T-helper 1 cell treated with Interleukin-12 subunit alpha and Interleukin-12 subunit beta and Interleukin-4 antibody, amounts not matched to agents 30 μg/mL and 1 μg/mL, for 36 hours (primary cell): ENCODE data around the gene PIK3C2B.
"Not testable (repeated sequence)": the region's sequence is repeated elsewhere in the genome, so short reads cannot be mapped to it uniquely, and the experiment has no call there.

Experiments
- H3K27ac Mint-ChIP-seq: one replicate; pipeline ENCODE4 v1.8.0; 2021; ENCODE audit warnings: mild to moderate bottlenecking, mixed read lengths
- H3K27me3 Mint-ChIP-seq: one replicate; pipeline ENCODE4 v1.8.0; 2021; ENCODE audit warnings: low read depth, mixed read lengths
- H3K36me3 Mint-ChIP-seq: one replicate; pipeline ENCODE4 v1.8.0; 2021; ENCODE audit warnings: low read depth, mixed read lengths
- H3K4me1 Mint-ChIP-seq: one replicate; pipeline ENCODE4 v1.8.0; 2021; ENCODE audit warnings: low read depth, mixed read lengths
- H3K4me3 Mint-ChIP-seq: one replicate; pipeline ENCODE4 v1.8.0; 2021; ENCODE audit warnings: mild to moderate bottlenecking, moderate library complexity, mixed read lengths
- H3K9me3 Mint-ChIP-seq: one replicate; pipeline ENCODE4 v1.8.0; 2021; ENCODE audit warnings: mixed read lengths

PIK3C2B gene

GRCh38 chr1:204494281-204495077 lies at the start of gene PIK3C2B:
PIK3C2B (minus strand) TSS chr1:204494805; CDS start chr1:204469802, 25,003 bp downstream.
- Mint-ChIP-seq H3K4me1 (peaks cover 52% of the 10 kb centered on the region), H3K27me3 (no peaks in the 10 kb centered on the region), H3K4me3 (peak within 1 kb of the TSS; percentile 90), H3K9me3 (no peaks in the 10 kb centered on the region), H3K27ac (peak within 1 kb of the TSS; percentile 96), H3K36me3 (peaks cover 11% of the 10 kb centered on the region)

GRCh38 chr1:204544321-204544720 lies 49.7 kb upstream of the PIK3C2B start:
- Mint-ChIP-seq H3K36me3 (peaks cover 75% of the 10 kb centered on the region), H3K4me3 (peak overlapping the region; percentile 59), H3K27me3 (no peaks in the 10 kb centered on the region), H3K27ac (peak overlapping the region; percentile 80), H3K4me1 (peaks cover 48% of the 10 kb centered on the region), H3K9me3 (no peaks in the 10 kb centered on the region)

GRCh38 chr1:204541626-204542025 lies 47.0 kb upstream of the PIK3C2B start:
- H3K9me3 Mint-ChIP-seq, result no peaks in the 10 kb centered on the region
- H3K36me3 Mint-ChIP-seq, result peaks cover 63% of the 10 kb centered on the region
- H3K4me1 Mint-ChIP-seq, result peaks cover 46% of the 10 kb centered on the region
- no peak overlapping the region for H3K27ac Mint-ChIP-seq
- no peak overlapping the region for H3K4me3 Mint-ChIP-seq
- no peaks in the 10 kb centered on the region for H3K27me3 Mint-ChIP-seq

- no peak overlapping the region for H3K27ac Mint-ChIP-seq
- peaks cover 14% of the 10 kb centered on the region for H3K4me1 Mint-ChIP-seq
- no peaks in the 10 kb centered on the region for H3K9me3 Mint-ChIP-seq
- peaks cover 36% of the 10 kb centered on the region for H3K36me3 Mint-ChIP-seq
- H3K27me3 Mint-ChIP-seq, result no peaks in the 10 kb centered on the region
- H3K4me3 Mint-ChIP-seq, result no peak overlapping the region
Measured at GRCh38 chr1:204532832-204533231, 38.2 kb upstream of the PIK3C2B start.

GRCh38 chr1:204530932-204531331 lies 36.3 kb upstream of the PIK3C2B start:
- Mint-ChIP-seq H3K27me3 (no peaks in the 10 kb centered on the region), H3K36me3 (peaks cover 40% of the 10 kb centered on the region), H3K4me1 (peaks cover 13% of the 10 kb centered on the region), H3K4me3 (no peak overlapping the region), H3K9me3 (no peaks in the 10 kb centered on the region), H3K27ac (no peak overlapping the region)

- no peaks in the 10 kb centered on the region for H3K27me3 Mint-ChIP-seq
- no peak overlapping the region for H3K27ac Mint-ChIP-seq
- no peak overlapping the region for H3K4me3 Mint-ChIP-seq
- peaks cover 5% of the 10 kb centered on the region for H3K9me3 Mint-ChIP-seq
- peaks cover 20% of the 10 kb centered on the region for H3K4me1 Mint-ChIP-seq
- H3K36me3 Mint-ChIP-seq, result peaks cover 49% of the 10 kb centered on the region
Measured at GRCh38 chr1:204529371-204529895, 34.8 kb upstream of the PIK3C2B start.

GRCh38 chr1:204528677-204529076 lies 34.1 kb upstream of the PIK3C2B start:
- Mint-ChIP-seq H3K4me3 (no peak overlapping the region), H3K4me1 (peaks cover 20% of the 10 kb centered on the region), H3K27me3 (no peaks in the 10 kb centered on the region), H3K27ac (no peak overlapping the region), H3K9me3 (peaks cover 10% of the 10 kb centered on the region), H3K36me3 (peaks cover 52% of the 10 kb centered on the region)

GRCh38 chr1:204528241-204528640 lies 33.6 kb upstream of the PIK3C2B start:
- Mint-ChIP-seq H3K4me3 (no peak overlapping the region), H3K27me3 (no peaks in the 10 kb centered on the region), H3K27ac (no peak overlapping the region), H3K4me1 (peaks cover 22% of the 10 kb centered on the region), H3K36me3 (peaks cover 54% of the 10 kb centered on the region), H3K9me3 (peaks cover 13% of the 10 kb centered on the region)

- H3K36me3 Mint-ChIP-seq, result peaks cover 47% of the 10 kb centered on the region
- peak overlapping the region; percentile 15 for H3K27ac Mint-ChIP-seq
- H3K4me1 Mint-ChIP-seq, result peaks cover 30% of the 10 kb centered on the region
- H3K27me3 Mint-ChIP-seq, result no peaks in the 10 kb centered on the region
- peaks cover 13% of the 10 kb centered on the region for H3K9me3 Mint-ChIP-seq
- peak overlapping the region; percentile 7 for H3K4me3 Mint-ChIP-seq
Measured at GRCh38 chr1:204524986-204525385, 30.4 kb upstream of the PIK3C2B start.

GRCh38 chr1:204523605-204524215 lies 29.1 kb upstream of the PIK3C2B start:
- Mint-ChIP-seq H3K4me3 (no peak overlapping the region), H3K9me3 (peaks cover 13% of the 10 kb centered on the region), H3K36me3 (peaks cover 54% of the 10 kb centered on the region), H3K27me3 (no peaks in the 10 kb centered on the region), H3K27ac (peak overlapping the region; percentile 29), H3K4me1 (peaks cover 42% of the 10 kb centered on the region)

GRCh38 chr1:204521941-204522521 lies 27.4 kb upstream of the PIK3C2B start:
- not testable (repeated sequence) for H3K27me3 Mint-ChIP-seq, H3K27ac Mint-ChIP-seq, H3K4me3 Mint-ChIP-seq
- Mint-ChIP-seq H3K4me1 (peaks cover 51% of the 10 kb centered on the region), H3K36me3 (peaks cover 55% of the 10 kb centered on the region), H3K9me3 (peaks cover 13% of the 10 kb centered on the region)

- H3K9me3 Mint-ChIP-seq, result peaks cover 13% of the 10 kb centered on the region
Measured at GRCh38 chr1:204520834-204521709, 26.5 kb upstream of the PIK3C2B start.

GRCh38 chr1:204517382-204517781 lies 22.8 kb upstream of the PIK3C2B start:
- peaks cover 50% of the 10 kb centered on the region for H3K4me1 Mint-ChIP-seq
- H3K27ac Mint-ChIP-seq, H3K4me3 Mint-ChIP-seq, H3K27me3 Mint-ChIP-seq, H3K9me3 Mint-ChIP-seq: not testable (repeated sequence)
- peaks cover 32% of the 10 kb centered on the region for H3K36me3 Mint-ChIP-seq

More at GRCh38 chr1:204520834-204521709, 26.5 kb upstream of the PIK3C2B start:
- no peaks in the 10 kb centered on the region for H3K27me3 Mint-ChIP-seq
- H3K4me1 Mint-ChIP-seq, result peaks cover 51% of the 10 kb centered on the region
- peak overlapping the region; percentile 55 for H3K4me3 Mint-ChIP-seq
- H3K27ac Mint-ChIP-seq, result peak overlapping the region; percentile 86
- H3K36me3 Mint-ChIP-seq, result peaks cover 52% of the 10 kb centered on the region
